K562 (cell line): Measurements from ENCODE around the gene JDP2. TPM values are rescaled to one million over a fixed set of nuclear protein-coding genes. Genes with fewer than 3 reads are reported as not detected.

ENCODE experiments used
- ATAC-seq: fragments of 200-7000 bp; cut with Tn5 transposase; 3 replicates; pipeline ENCODE4 v1.9.1; 2020; ENCODE audit warnings: moderate library complexity
- BruUV-seq: library from RNA; stranded (reverse); fragments of 400-500 nt; replicated peaks from 2 replicates; lab custom pipeline; 2021; lab: Mats Ljungman, UMichigan
- CTCF ChIA-PET: fragments of 300-600 bp; formaldehyde crosslinking; extraction: SDS; loops from one replicate; lab custom pipeline; 2021; ENCODE audit warnings: low intra/inter-chr PET ratio; lab: Yijun Ruan, JAX
- POLR2A ChIA-PET: fragments of 300-600, 350-650 bp; sonication (Branson Sonifier 250); formaldehyde crosslinking; extraction: SDS; loops from one replicate; lab custom pipeline; 2021; ENCODE audit warnings: antibody characterized with exemption, inconsistent platforms; lab: Yijun Ruan, JAX
- DNase-seq, 4 experiments: peaks; one replicate each; pipeline versions ENCODE4 v3.0.0 to v3.0.0-alpha.2; 2011 to 2018; ENCODE audit warnings: low spot score in 3 of 4, mixed read lengths in 3 of 4; ENCODE audit errors: extremely low read depth in 1 of 4
- FAIRE-seq: peaks from 2 replicates; lab custom pipeline; 2011; peaks lifted over from hg19 to GRCh38; lab: Jason Lieb, UNC
- H2AFZ ChIP-seq: 2 replicates; pipeline ENCODE4 v1.6.0; 2011; ENCODE audit warnings: low read depth, low read length, control low read depth, inconsistent platforms
- H3K27ac ChIP-seq: fragments of 200-600 bp; 3 replicates; pipeline ENCODE4 v1.8.0; 2011; ENCODE audit warnings: low read depth, mild to moderate bottlenecking, control low read depth, inconsistent platforms, low read length, moderate library complexity, mixed read lengths; ENCODE audit errors: extremely low read depth
- H3K27me3 ChIP-seq, 2 experiments: fragments of 300-600 bp in 1 of 2; 2 replicates in 1 of 2; 3 replicates in 1 of 2; pipeline versions ENCODE4 v1.6.0 to v1.8.0; 2011; ENCODE audit warnings: inconsistent platforms in 2 of 2, low read length in 2 of 2, mild to moderate bottlenecking in 1 of 2, mixed read lengths in 1 of 2, moderate library complexity in 1 of 2; ENCODE audit not compliant: control insufficient read depth in 2 of 2, insufficient read depth in 2 of 2
- H3K36me3 ChIP-seq: fragments of 300-600 bp; 3 replicates; pipeline ENCODE4 v1.8.0; 2011; ENCODE audit warnings: mild to moderate bottlenecking, low read length, inconsistent platforms; ENCODE audit not compliant: control insufficient read depth, insufficient read depth
- H3K4me1 ChIP-seq, 2 experiments: fragments of 200-600 bp in 1 of 2; replicated peaks in 1 of 2; 2 replicates in 1 of 2; 3 replicates in 1 of 2; pipeline versions ENCODE4 v1.5.1 to v1.8.0; 2011; ENCODE audit warnings: inconsistent platforms in 2 of 2, low read length in 2 of 2, mild to moderate bottlenecking in 1 of 2, mixed read lengths in 1 of 2, moderate library complexity in 1 of 2; ENCODE audit not compliant: control insufficient read depth in 2 of 2, insufficient read depth in 2 of 2
- H3K4me2 ChIP-seq: 2 replicates; pipeline ENCODE4 v1.6.1; 2011; ENCODE audit warnings: low read length, control low read depth, inconsistent platforms, mixed read lengths; ENCODE audit not compliant: insufficient read depth
- H3K4me3 ChIP-seq: fragments of 200-600 bp; sonication (generic), shearing (Covaris generic); 2 replicates; pipeline ENCODE4 v1.5.1; 2016; ENCODE audit warnings: control low read depth, inconsistent platforms
- H3K79me2 ChIP-seq: fragments of 200-600 bp; 3 replicates; pipeline ENCODE4 v1.8.0; 2011; ENCODE audit warnings: low read length, inconsistent platforms; ENCODE audit not compliant: control insufficient read depth, insufficient read depth
- H3K9ac ChIP-seq, 2 experiments: 2 replicates each; pipeline versions ENCODE4 v1.6.0 to v1.6.1; 2011; ENCODE audit warnings: low read depth in 2 of 2, low read length in 2 of 2, control low read depth in 1 of 2, inconsistent platforms in 1 of 2, mild to moderate bottlenecking in 1 of 2, mixed read lengths in 1 of 2; ENCODE audit not compliant: insufficient read depth in 1 of 2
- H3K9me1 ChIP-seq: one replicate; pipeline ENCODE4 v1.6.0; 2011; ENCODE audit warnings: inconsistent platforms, mild to moderate bottlenecking, low read length, moderate library complexity; ENCODE audit not compliant: control insufficient read depth, insufficient read depth
- H3K9me3 ChIP-seq: replicated peaks from 2 replicates; pipeline ENCODE4 v1.5.1; 2011; ENCODE audit warnings: low read depth, low read length, inconsistent platforms; ENCODE audit not compliant: control insufficient read depth, insufficient read depth
- H4K20me1 ChIP-seq: replicated peaks from 2 replicates; pipeline ENCODE4 v1.6.1; 2011; ENCODE audit warnings: low read length, inconsistent platforms, mixed read lengths; ENCODE audit not compliant: control insufficient read depth, insufficient read depth
- HNRNPH1 ChIP-seq: fragments of 200-400 bp; formaldehyde crosslinking; optimal IDR thresholded peaks from 2 replicates; pipeline ENCODE3; 2017; ENCODE audit warnings: low read depth, mild to moderate bottlenecking, low read length, moderate library complexity
- IRF1 ChIP-seq: sonication (generic); formaldehyde crosslinking; IDR thresholded peaks from 2 replicates; pipeline ENCODE4 v1.8.0; 2022; ENCODE audit warnings: missing genetic modification reagents, mild to moderate bottlenecking, borderline replicate concordance
- MGA ChIP-seq: fragments of 450-650 bp; IDR thresholded peaks from 2 replicates; pipeline ENCODE4 v1.6.1; 2016; ENCODE audit warnings: mild to moderate bottlenecking, moderate library complexity
- RBM34 ChIP-seq: fragments of 200-400 bp; formaldehyde crosslinking; IDR thresholded peaks from 2 replicates; pipeline ENCODE4 v1.6.1; 2018; ENCODE audit warnings: low read length, borderline replicate concordance; ENCODE audit not compliant: insufficient read depth
- RBM39 ChIP-seq: fragments of 200-400 bp; formaldehyde crosslinking; optimal IDR thresholded peaks from 2 replicates; pipeline ENCODE3; 2018; ENCODE audit warnings: low read depth, low read length
- WGBS: fragments of 100-300 bp; shearing (Covaris generic); methylation state at CpG from one replicate; pipeline ENCODE4 v1.1.6; 2016; ENCODE audit warnings: low coverage, mixed read lengths; ENCODE audit not compliant: insufficient coverage; ENCODE audit errors: missing lambda C conversion rate; 5-methylcytosine and 5-hydroxymethylcytosine counted together
- in situ Hi-C: fragments of 300-500 bp; cut with MboI; formaldehyde crosslinking; loops from 4 replicates; pipeline ENCODE4 v1.15.0; 2018; ENCODE audit warnings: inconsistent platforms, mixed read lengths
- intact Hi-C: fragments of 100-400 bp; cut with micrococcal nuclease; formaldehyde crosslinking; loops from 2 replicates; pipeline ENCODE4 v1.14.2; 2022
- polyA plus RNA-seq, 8 experiments: library from polyadenylated mRNA; depleted of rRNA in 4 of 8; stranded (reverse) in 5 of 8; unstranded in 3 of 8; fragments of >200 nt; fragmentation: Nextera tagmentation in 2 of 8; fragmentation: Illumina TruSeq in 1 of 8; extraction: Ambion mirVana in 2 of 8; extraction: Trizol in 1 of 8; gene quantifications; 2 replicates each; pipeline versions ENCODE4 v1.2.1 to v1.2.3, GENCODE V29; 2011 to 2014; ENCODE audit warnings: inconsistent platforms in 1 of 8, missing spikeins in 1 of 8
- total RNA-seq, 7 experiments: library from RNA; depleted of rRNA in 6 of 7; stranded (reverse); fragments of >200 nt in 6 of 7; fragmentation: Illumina TruSeq in 2 of 7; extraction: Trizol in 2 of 7; gene quantifications; 2 replicates each; pipeline versions ENCODE4 v1.2.1 to v1.2.3, GENCODE V29; 2011 to 2021; ENCODE audit warnings: low replicate concordance in 1 of 7

Gene JDP2
- total and polyA plus RNA-seq, 9 of the 15 experiments (the other 6 are each of a cell fraction or from before 2014, with no cell fraction given), result 0.27 to 13.8 (median 3.1) TPM

DNA sequence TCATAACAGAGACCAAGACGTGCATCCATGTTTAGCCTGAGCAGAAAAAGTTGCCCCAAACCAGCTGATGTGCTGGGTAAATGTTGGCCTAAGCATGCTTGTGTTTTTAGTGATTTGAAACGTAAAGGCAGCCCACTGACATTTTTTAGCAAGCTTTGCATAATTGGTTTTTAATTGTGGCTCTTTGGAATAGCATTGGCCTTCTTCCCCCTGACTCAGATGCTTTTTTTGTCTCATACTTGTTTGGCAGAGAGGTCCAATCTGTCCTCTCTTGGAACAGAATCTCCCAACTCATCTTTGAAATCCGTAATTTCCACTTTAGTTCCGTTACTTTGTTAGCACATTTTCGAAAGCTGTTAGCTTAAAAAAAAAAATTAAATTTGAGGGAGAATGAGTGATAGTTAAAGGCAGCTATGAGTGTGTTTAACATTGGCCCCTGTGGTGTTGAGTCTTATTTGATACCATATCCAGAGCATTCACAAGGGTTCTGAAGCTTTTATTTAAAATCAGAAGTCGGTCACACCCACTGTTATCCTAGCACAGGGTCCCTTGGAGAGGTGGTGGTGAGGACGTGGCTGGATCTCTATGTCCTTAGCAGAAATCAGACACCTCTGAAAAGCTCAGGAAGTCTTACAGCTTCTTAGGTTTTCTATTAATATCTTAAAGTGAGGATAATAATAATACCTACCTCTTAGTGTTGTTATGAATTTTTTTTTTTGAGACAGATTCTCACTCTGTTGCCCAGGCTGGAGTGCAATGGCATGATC is 15.6 kb downstream of the JDP2 start (continued):
- TF ChIP-seq RBM39 (no peak), HNRNPH1 (no peak), RBM34 (no peak)

DNA sequence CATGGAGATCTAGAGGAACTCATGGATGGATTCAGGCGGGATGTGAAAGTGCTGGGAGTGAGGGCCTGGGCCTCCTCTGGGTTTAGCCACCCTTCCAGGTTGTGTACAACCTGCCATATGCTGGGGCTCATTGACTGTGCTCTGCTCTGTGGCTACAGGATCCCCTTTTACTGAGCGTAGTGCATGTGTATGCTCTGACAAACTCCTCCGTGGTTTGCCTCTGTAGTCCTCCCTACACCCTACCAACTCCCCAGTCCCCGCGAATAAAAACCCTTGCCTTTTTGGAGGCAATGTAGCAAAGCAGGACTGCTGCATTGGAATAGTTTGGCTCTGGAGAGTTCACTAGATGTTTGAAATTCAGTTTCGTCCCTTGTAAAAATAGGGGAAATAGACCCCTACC is 17.4 kb downstream of the JDP2 start:
- H3K79me2 ChIP-seq, result no peaks in the 10 kb centered on the region
- H3K4me2 ChIP-seq, result no peak overlapping the region
- H3K4me3 ChIP-seq, result no peak overlapping the region
- no peaks in the 10 kb centered on the region for H3K27me3 ChIP-seq
- DNase-seq, result no peak
- no peak overlapping the region for H3K27ac ChIP-seq
- H4K20me1 ChIP-seq, result no peaks in the 10 kb centered on the region
- H3K9ac ChIP-seq, result no peak overlapping the region
- H3K9me3 ChIP-seq, result no peaks in the 10 kb centered on the region
- in situ Hi-C loops, result no loop called here
- H2AFZ ChIP-seq, result no peak overlapping the region
- no peak for FAIRE-seq
- no peaks in the 10 kb centered on the region for H3K9me1 ChIP-seq
- peaks cover 11 to 36% of the 10 kb centered on the region in 2 experiments for H3K4me1 ChIP-seq
- WGBS, result 86% methylated on average over 5 of the region's 6 CpGs
- no peaks in the 10 kb centered on the region for H3K36me3 ChIP-seq
- BruUV-seq, result no TSS peak
- POLR2A ChIA-PET, result no interaction called here
- ATAC-seq, result no peak
- CTCF ChIA-PET, result no interaction called here
- intact Hi-C loops, result no loop called here
- TF ChIP-seq MGA (no peak), IRF1 (CRISPR knock-in tag) (no peak)
